ENCODE results near the gene PAGE2B. TPM values are rescaled to one million over a fixed set of nuclear protein-coding genes. Genes with fewer than 3 reads are reported as not detected.

PAGE2B gene, protein sequence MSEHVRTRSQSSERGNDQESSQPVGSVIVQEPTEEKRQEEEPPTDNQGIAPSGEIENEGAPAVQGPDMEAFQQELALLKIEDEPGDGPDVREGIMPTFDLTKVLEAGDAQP
- total RNA-seq (2021; ENCODE audit: unreplicated experiment) = not detected
- polyA plus RNA-seq (2012) = 0.34 TPM in 1 of 2 replicates, not detected in the other
- Bru-seq, nascent RNA = percentile 23 among the genes with signal in this experiment
- percentile 38 among the genes with signal in this experiment for BruChase-seq, experiment 1, labeled RNA remaining after a 6-hour chase
- percentile 26 among the genes with signal in this experiment for BruChase-seq, experiment 2, labeled RNA remaining after a 2-hour chase
- long read RNA-seq = 0 reads

DNA sequence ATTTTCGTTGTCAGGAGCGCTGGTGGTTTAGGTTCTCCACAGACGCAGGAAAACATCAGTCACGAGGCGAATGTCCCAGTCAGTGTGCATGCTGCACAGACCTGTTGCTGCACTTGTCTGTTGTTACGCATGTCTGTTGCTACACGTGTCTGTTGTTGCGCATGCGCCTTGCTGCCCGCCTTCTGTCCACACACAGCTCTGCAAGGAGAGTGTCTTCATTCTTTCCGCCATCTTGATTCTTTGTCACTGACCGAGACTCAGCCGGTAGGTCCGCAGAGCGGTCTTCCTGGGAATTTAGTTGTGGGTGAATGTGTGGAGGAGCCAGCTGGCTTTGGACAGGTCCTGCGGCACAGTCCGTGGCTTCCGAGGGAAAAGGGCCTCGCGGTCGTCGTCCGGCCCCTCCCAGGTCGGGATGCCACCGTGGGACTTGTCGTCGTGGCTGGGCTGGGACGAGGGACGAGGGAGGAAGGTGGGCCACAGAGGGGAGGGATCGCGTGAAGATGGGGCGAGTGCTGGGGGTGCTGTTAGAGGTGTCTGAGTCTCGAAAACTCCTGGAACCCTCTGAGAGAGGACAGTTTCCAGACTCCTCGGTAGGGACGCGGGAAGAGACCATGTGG is at the start of gene PAGE2B:
Gene PAGE2B, plus strand, starts transcription at position 180 of the 617 bp plus-strand sequence. CDS start 1,012 bp downstream, outside the sequence.
- BruUV-seq (replicated peaks) = no TSS peak
- Histone ChIP-seq H3K27me3 (ENCODE audit: insufficient read depth, low read length) (no peaks in the 10 kb centered on the region), H3K4me2 (ENCODE audit: low read length) (no peak within 1 kb of the TSS), H4K20me1 (ENCODE audit: insufficient read depth) (no peaks in the 10 kb centered on the region), H2AFZ (ENCODE audit: low read depth, low read length, poor library complexity, severe bottlenecking) (no peak within 1 kb of the TSS), H3K9me2 (ENCODE audit: insufficient read depth) (no peaks in the 10 kb centered on the region), H3K4me1 (ENCODE audit: control insufficient read depth in 1 of 2, insufficient read depth in 2 of 2, low read length in 2 of 2) (no peaks in the 10 kb centered on the region), H3K4me3 (replicated peaks in 1 of 2; ENCODE audit: low read depth in 1 of 2, low read length in 2 of 2) (no peak within 1 kb of the TSS), H3K36me3 (ENCODE audit: control insufficient read depth in 1 of 2, insufficient read depth in 2 of 2, low read length in 2 of 2) (no peaks in the 10 kb centered on the region), H3K9me3 (ENCODE audit: control insufficient read depth in 1 of 2, insufficient read depth in 1 of 2, low read depth in 1 of 2, low read length in 2 of 2) (no peaks in the 10 kb centered on the region), H3K79me2 (ENCODE audit: insufficient read depth, low read length) (no peaks in the 10 kb centered on the region), H3K27ac (ENCODE audit: low read depth, low read length) (no peak within 1 kb of the TSS), H3K9ac (ENCODE audit: low read length) (no peak within 1 kb of the TSS)
- intact Hi-C loops (cut with micrococcal nuclease) = no loop called here
- DNase-seq (ENCODE audit: low read depth, low spot score) (no peak), ATAC-seq (no peak)
- RAD21 ChIA-PET (ENCODE audit: low non-redundant PET in 1 of 2, low total read pairs in 2 of 2, uncharacterized antibody in 2 of 2, unreplicated experiment in 2 of 2) = no interaction called here
- TF ChIP-seq ELF1 (IDR thresholded peaks at IDR 0.05; ENCODE audit: borderline replicate concordance, low read depth) = no peak
- TF ChIP-seq CEBPB (IDR thresholded peaks at IDR 0.05; ENCODE audit: low read depth) = no peak
- no peak for TF ChIP-seq SRF (IDR thresholded peaks at IDR 0.05; ENCODE audit: low read depth)
- no peak for TF ChIP-seq CBX3 (IDR thresholded peaks at IDR 0.05; ENCODE audit: low read depth)
- CTCF ChIA-PET = no interaction called here
- POLR2A ChIA-PET = no interaction called here

- intact Hi-C loops (cut with micrococcal nuclease) = no loop called here
- no peaks in the 10 kb centered on the region for H3K79me2 ChIP-seq (ENCODE audit: insufficient read depth, low read length)
- ChIA-PET RAD21 (ENCODE audit: low non-redundant PET in 1 of 2, low total read pairs in 2 of 2, uncharacterized antibody in 2 of 2, unreplicated experiment in 2 of 2) (no interaction called here), POLR2A (no interaction called here), CTCF (no interaction called here)
- H3K4me3 ChIP-seq (replicated peaks in 1 of 2; ENCODE audit: low read depth in 1 of 2, low read length in 2 of 2) = no peak overlapping the region
- DNase-seq (ENCODE audit: low read depth, low spot score) (no peak), ATAC-seq (no peak)
- no peaks in the 10 kb centered on the region for H3K27me3 ChIP-seq (ENCODE audit: insufficient read depth, low read length)
- no peaks in the 10 kb centered on the region for H3K9me3 ChIP-seq (ENCODE audit: control insufficient read depth in 1 of 2, insufficient read depth in 1 of 2, low read depth in 1 of 2, low read length in 2 of 2)
- no peaks in the 10 kb centered on the region for H3K9me2 ChIP-seq (ENCODE audit: insufficient read depth)
- no peaks in the 10 kb centered on the region for H4K20me1 ChIP-seq (ENCODE audit: insufficient read depth)
- H3K9ac ChIP-seq (ENCODE audit: low read length) = no peak overlapping the region
- no peak overlapping the region for H3K27ac ChIP-seq (ENCODE audit: low read depth, low read length)
- H3K36me3 ChIP-seq (ENCODE audit: control insufficient read depth in 1 of 2, insufficient read depth in 2 of 2, low read length in 2 of 2) = no peaks in the 10 kb centered on the region
- no TSS peak for BruUV-seq (replicated peaks)
- no peak overlapping the region for H2AFZ ChIP-seq (ENCODE audit: low read depth, low read length, poor library complexity, severe bottlenecking)
- H3K4me2 ChIP-seq (ENCODE audit: low read length) = 0 out of 2 replicates have a peak overlapping the region, but pooled peaks have one; percentile 7
- H3K4me1 ChIP-seq (ENCODE audit: control insufficient read depth in 1 of 2, insufficient read depth in 2 of 2, low read length in 2 of 2) = peaks cover 0 to 6% of the 10 kb centered on the region in 2 experiments; a peak in 1 of 4 replicates
- no peak for TF ChIP-seq SP1 (IDR thresholded peaks at IDR 0.05; ENCODE audit: low read depth)
- no peak for TF ChIP-seq ZFX (IDR thresholded peaks at IDR 0.05)
- TF ChIP-seq TCF7L2 (IDR thresholded peaks at IDR 0.05; ENCODE audit: borderline replicate concordance, extremely low read depth, insufficient read depth, insufficient read length) = no peak
- no peak for TF ChIP-seq REST (IDR thresholded peaks at IDR 0.05; ENCODE audit: low read depth)
- TF ChIP-seq EZH2phosphoT487 (IDR thresholded peaks at IDR 0.05; ENCODE audit: borderline replicate concordance) = no peak
- TF ChIP-seq POLR2A (IDR thresholded peaks at IDR 0.05; ENCODE audit: borderline replicate concordance, extremely low read depth, insufficient read depth, insufficient read length) = no peak
- no peak for TF ChIP-seq CEBPB (IDR thresholded peaks at IDR 0.05; ENCODE audit: low read depth)
- no peak for TF ChIP-seq YY1 (IDR thresholded peaks at IDR 0.05; ENCODE audit: extremely low read depth, insufficient replicate concordance, low read depth, low read length)
- TF ChIP-seq, protein P1, sequence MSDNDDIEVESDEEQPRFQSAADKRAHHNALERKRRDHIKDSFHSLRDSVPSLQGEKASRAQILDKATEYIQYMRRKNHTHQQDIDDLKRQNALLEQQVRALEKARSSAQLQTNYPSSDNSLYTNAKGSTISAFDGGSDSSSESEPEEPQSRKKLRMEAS (IDR thresholded peaks at IDR 0.05) = no peak
- TF ChIP-seq CBX3 (IDR thresholded peaks at IDR 0.05; ENCODE audit: low read depth) = no peak
- TF ChIP-seq EGR1 (IDR thresholded peaks at IDR 0.05; ENCODE audit: low read depth) = no peak
- no peak for TF ChIP-seq ZNF274 (IDR thresholded peaks at IDR 0.05; ENCODE audit: low read depth, low read length)
- TF ChIP-seq SIN3A (IDR thresholded peaks at IDR 0.05; ENCODE audit: low read depth) = no peak
- TF ChIP-seq ATF3 (IDR thresholded peaks at IDR 0.05) = no peak
- no peak for TF ChIP-seq FOSL1 (IDR thresholded peaks at IDR 0.05; ENCODE audit: low read depth)
- TF ChIP-seq SRF (IDR thresholded peaks at IDR 0.05; ENCODE audit: low read depth) = no peak
Measured at GRCh38 chrX:55026143-55026542, 48.7 kb upstream of the PAGE2B start.
